ENCODE data around the gene PAK1IP1. TPM values are rescaled to one million over a fixed set of nuclear protein-coding genes. Genes with fewer than 3 reads are reported as not detected.
A peak's percentile ranks its signal among the peaks of the same experiment; 100 is the strongest.
"Not testable (repeated sequence)": the region's sequence is repeated elsewhere in the genome, so short reads cannot be mapped to it uniquely, and the experiment has no call there.

PAK1IP1 gene
- polyA plus RNA-seq, 1 donor (not counting 4 experiments of a cell fraction or from before 2014, with no cell fraction given), result 36.3 TPM

DNA sequence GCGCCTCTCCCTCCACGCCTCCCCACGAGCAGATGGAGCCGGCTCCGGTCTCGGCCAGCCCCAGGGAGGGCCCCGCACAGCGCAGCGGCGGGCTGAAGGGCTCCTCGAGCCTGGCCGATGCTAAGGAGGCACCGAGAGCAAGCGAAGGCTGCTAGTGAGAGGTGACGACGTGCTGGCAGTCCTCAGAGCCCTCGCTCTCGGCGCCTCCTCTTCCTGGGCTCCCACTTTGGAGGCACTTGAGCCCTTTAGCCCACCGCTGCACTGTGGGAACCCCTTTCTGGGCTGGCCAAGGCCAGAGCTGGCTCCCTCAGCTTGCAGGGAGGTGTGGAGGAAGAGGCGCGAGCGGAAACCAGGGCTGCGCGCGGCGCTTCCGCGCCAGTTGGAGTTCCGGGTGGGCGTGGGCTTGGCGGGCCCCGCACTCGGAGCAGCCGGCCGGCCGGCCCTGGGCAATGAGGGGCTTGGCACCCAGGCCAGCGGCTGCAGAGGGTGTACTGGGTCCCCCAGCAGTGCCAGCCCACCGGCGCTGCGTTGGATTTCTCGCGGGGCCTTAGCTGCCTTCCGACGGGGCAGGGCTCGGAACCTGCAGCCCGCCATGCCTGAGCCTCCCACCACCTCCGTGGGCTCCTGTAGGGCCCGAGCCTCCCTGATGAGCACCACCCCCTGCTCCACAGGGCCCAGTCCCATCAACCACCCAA lies 25.6 kb downstream of the PAK1IP1 start:
- dilution Hi-C loops (cut with MboI; ENCODE audit: extremely low pct_ligation_motif_present, low sequenced_read_pairs), result no loop called here
- Histone ChIP-seq H3K4me2 (ENCODE audit: control insufficient read depth, extremely low read depth, insufficient read depth, low read depth, low read length) (peak overlapping the region; percentile 32), H3K4me3 (ENCODE audit: control insufficient read depth in 2 of 3, extremely low read depth in 1 of 3, insufficient read depth in 2 of 3, low read depth in 1 of 3, low read length in 3 of 3) (peak overlapping the region; percentile 14 to 51 (median 45)), H3K9me1 (ENCODE audit: control insufficient read depth, extremely low read depth, insufficient read depth, low read length) (no peaks in the 10 kb centered on the region), H3K27ac (ENCODE audit: control insufficient read depth, insufficient read depth, low read length) (no peak overlapping the region), H3K79me2 (ENCODE audit: control insufficient read depth, insufficient read depth, low read length) (peaks cover 24% of the 10 kb centered on the region), H4K20me1 (ENCODE audit: control insufficient read depth, extremely low read depth, insufficient read depth, low read length) (no peaks in the 10 kb centered on the region), H3K9ac (ENCODE audit: control insufficient read depth, extremely low read depth, insufficient read depth, low read length) (peak overlapping the region; percentile 58), H3K9me3 (ENCODE audit: control insufficient read depth, low read depth, low read length) (peaks cover 5% of the 10 kb centered on the region), H3K27me3 (ENCODE audit: control insufficient read depth, extremely low read depth, insufficient read depth, low read length) (no peaks in the 10 kb centered on the region), H3K36me3 (ENCODE audit: control insufficient read depth in 2 of 2, extremely low read depth in 1 of 2, insufficient read depth in 2 of 2, low read length in 2 of 2) (peaks cover 5 to 7% of the 10 kb centered on the region in 2 experiments), H2AFZ (ENCODE audit: control insufficient read depth, low read length) (peak overlapping the region; percentile 23), H3K4me1 (ENCODE audit: control insufficient read depth, extremely low read depth, insufficient read depth, low read length) (peaks cover 17% of the 10 kb centered on the region)
- TF ChIP-seq, protein P1, sequence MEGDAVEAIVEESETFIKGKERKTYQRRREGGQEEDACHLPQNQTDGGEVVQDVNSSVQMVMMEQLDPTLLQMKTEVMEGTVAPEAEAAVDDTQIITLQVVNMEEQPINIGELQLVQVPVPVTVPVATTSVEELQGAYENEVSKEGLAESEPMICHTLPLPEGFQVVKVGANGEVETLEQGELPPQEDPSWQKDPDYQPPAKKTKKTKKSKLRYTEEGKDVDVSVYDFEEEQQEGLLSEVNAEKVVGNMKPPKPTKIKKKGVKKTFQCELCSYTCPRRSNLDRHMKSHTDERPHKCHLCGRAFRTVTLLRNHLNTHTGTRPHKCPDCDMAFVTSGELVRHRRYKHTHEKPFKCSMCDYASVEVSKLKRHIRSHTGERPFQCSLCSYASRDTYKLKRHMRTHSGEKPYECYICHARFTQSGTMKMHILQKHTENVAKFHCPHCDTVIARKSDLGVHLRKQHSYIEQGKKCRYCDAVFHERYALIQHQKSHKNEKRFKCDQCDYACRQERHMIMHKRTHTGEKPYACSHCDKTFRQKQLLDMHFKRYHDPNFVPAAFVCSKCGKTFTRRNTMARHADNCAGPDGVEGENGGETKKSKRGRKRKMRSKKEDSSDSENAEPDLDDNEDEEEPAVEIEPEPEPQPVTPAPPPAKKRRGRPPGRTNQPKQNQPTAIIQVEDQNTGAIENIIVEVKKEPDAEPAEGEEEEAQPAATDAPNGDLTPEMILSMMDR (optimal IDR thresholded peaks at IDR 0.05 in 1 of 3, IDR thresholded peaks at IDR 0.05 in 1 of 3, conservative IDR thresholded peaks at IDR 0.05 in 1 of 3; ENCODE audit: extremely low read depth in 1 of 3, insufficient read depth in 2 of 3, low read length in 3 of 3), result no peak
- no peak for DNase-seq (ENCODE audit: low read depth, low spot score)
- FAIRE-seq, result no peak

DNA sequence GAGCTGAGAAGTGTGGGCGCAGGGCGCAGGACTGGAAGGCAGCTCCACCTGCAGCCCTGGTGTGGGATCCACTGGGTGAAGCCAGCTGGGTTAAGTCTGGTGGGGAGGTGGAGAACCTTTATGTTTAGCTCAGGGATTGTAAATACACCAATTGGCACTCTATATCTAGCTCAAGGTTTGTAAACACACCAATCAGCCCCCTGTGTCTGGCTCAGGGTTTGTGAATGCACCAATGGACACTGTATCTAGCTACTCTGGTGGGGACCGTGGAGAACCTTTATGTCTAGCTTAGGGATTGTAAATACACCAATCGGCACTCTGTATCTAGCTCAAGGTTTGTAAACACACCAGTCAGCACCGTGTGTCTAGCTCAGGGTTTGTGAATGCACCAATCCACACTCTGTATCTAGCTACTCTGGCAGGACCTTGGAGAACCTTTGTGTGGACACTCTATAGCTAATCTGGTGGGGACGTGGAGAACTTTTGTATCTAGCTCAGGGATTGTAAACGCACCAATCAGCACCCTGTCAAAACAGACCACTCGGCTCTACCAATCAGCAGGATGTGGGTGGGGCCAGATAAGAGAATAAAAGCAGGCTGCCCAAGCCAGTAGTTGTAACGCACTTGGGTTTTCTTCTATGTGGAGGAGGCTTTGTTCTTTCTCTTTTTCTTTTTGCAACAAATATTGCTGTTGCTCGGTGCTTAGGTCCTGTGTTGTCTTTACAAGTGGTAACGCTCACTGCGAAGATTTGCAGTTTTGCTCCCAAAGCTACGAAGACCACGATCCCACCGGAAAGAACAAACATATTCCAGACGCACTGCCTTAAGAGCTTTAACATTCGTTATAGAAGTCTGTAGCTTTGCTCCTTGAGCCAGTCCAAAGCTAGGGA lies 26.4 kb downstream of the PAK1IP1 start:
- H3K9me1 ChIP-seq (ENCODE audit: control insufficient read depth, extremely low read depth, insufficient read depth, low read length); H3K9me3 ChIP-seq (ENCODE audit: control insufficient read depth, low read depth, low read length); H3K27ac ChIP-seq (ENCODE audit: control insufficient read depth, insufficient read depth, low read length); DNase-seq (ENCODE audit: low read depth, low spot score); H2AFZ ChIP-seq (ENCODE audit: control insufficient read depth, low read length); H4K20me1 ChIP-seq (ENCODE audit: control insufficient read depth, extremely low read depth, insufficient read depth, low read length); FAIRE-seq; H3K27me3 ChIP-seq (ENCODE audit: control insufficient read depth, extremely low read depth, insufficient read depth, low read length); dilution Hi-C loops (cut with MboI; ENCODE audit: extremely low pct_ligation_motif_present, low sequenced_read_pairs): not testable (repeated sequence)
- Histone ChIP-seq H3K36me3 (ENCODE audit: control insufficient read depth in 2 of 2, extremely low read depth in 1 of 2, insufficient read depth in 2 of 2, low read length in 2 of 2) (peaks cover 11 to 14% of the 10 kb centered on the region in 2 experiments), H3K79me2 (ENCODE audit: control insufficient read depth, insufficient read depth, low read length) (peaks cover 32% of the 10 kb centered on the region), H3K4me3 (ENCODE audit: control insufficient read depth in 2 of 3, extremely low read depth in 1 of 3, insufficient read depth in 2 of 3, low read depth in 1 of 3, low read length in 3 of 3) (peak overlapping the region in 2 of 3 experiments; percentile 45 to 51), H3K9ac (ENCODE audit: control insufficient read depth, extremely low read depth, insufficient read depth, low read length) (peak overlapping the region; percentile 58), H3K4me1 (ENCODE audit: control insufficient read depth, extremely low read depth, insufficient read depth, low read length) (peaks cover 17% of the 10 kb centered on the region), H3K4me2 (ENCODE audit: control insufficient read depth, extremely low read depth, insufficient read depth, low read depth, low read length) (peak overlapping the region; percentile 75)

All from keratinocyte (primary cell).